Umbilical cord (tissue), 2 donors: ENCODE data around the gene PCGF1. TPM values are rescaled to one million over a fixed set of nuclear protein-coding genes. Genes with fewer than 3 reads are reported as not detected.
"Not testable (repeated sequence)": the region's sequence is repeated elsewhere in the genome, so short reads cannot be mapped to it uniquely, and the experiment has no call there.

Experiments used
- DNase-seq: peaks from one replicate; pipeline ENCODE4 v3.0.0-alpha.2; 2015; ENCODE audit warnings: low spot score
- total RNA-seq: library from RNA; depleted of rRNA; stranded (reverse); fragments of >200 nt; gene quantifications from one replicate; pipeline ENCODE4 v1.2.3, GENCODE V29; 2014; ENCODE audit warnings: low replicate concordance; ENCODE audit not compliant: insufficient read depth

Gene PCGF1
- total RNA-seq, 1 donor from 2014 or later, result 13.5 TPM

DNA sequence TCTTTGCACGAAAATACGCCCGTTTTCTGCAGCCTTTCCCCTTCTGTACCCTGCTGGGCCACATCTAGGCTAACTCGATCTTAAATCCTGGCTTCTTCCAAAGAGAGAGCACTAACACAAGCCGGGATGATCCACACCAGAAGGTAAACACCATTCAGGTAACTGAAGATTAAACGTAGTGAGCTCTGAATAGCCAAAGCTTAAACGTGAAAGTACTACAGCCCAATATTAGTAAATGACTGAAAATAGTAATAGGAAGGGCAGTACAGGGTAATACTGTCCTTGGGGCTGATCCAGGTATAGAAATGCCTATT lies 34.6 kb downstream of the PCGF1 start:
- no peak for DNase-seq

DNA sequence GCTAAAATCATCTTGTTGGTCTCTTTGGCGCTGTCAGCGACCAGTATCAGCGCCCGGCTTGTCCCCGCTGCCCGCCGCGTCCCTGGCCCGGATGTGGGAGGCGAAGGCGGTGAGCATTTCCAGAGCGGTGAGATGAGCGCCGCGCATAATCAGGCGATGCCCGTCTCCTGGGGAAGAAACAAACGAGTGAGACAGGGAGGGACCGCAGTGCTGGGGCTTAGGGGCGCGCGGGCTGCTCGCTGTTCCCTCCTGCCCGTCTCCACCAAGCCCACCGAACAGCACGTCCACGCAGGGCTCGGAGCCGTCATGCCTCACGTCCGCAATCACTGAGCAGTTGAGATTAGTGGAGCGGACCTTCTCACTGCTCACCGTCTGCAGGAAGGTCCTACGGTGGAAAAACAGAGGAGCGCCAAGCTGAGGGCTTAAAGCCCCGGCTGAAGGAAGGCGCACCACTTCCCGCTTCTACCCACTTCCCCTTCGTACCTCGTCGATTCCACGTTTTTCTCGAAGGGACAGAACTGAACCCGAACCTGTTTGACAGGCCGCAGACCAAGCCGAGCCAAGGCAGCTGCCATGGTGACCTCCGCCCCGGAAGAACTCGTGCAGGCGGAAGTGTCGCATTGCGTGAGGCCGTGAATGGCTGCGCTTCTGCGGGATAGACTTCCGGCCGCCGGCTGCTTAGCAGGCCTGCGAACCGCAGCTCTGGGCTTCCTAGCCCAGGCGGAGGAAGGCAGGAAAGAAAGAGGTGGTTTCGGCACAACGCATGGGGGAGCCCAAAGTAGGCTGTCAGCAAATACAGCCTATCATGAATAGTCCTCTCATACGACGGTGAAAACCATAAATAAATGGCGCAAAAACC lies 35.2 kb downstream of the PCGF1 start, which contains the start of gene MRPL53:
MRPL53 (minus strand) TSS at position 595 of the 859 bp plus-strand sequence; CDS start at position 575, 20 bp downstream.
- DNase-seq, result peak; percentile 97

DNA sequence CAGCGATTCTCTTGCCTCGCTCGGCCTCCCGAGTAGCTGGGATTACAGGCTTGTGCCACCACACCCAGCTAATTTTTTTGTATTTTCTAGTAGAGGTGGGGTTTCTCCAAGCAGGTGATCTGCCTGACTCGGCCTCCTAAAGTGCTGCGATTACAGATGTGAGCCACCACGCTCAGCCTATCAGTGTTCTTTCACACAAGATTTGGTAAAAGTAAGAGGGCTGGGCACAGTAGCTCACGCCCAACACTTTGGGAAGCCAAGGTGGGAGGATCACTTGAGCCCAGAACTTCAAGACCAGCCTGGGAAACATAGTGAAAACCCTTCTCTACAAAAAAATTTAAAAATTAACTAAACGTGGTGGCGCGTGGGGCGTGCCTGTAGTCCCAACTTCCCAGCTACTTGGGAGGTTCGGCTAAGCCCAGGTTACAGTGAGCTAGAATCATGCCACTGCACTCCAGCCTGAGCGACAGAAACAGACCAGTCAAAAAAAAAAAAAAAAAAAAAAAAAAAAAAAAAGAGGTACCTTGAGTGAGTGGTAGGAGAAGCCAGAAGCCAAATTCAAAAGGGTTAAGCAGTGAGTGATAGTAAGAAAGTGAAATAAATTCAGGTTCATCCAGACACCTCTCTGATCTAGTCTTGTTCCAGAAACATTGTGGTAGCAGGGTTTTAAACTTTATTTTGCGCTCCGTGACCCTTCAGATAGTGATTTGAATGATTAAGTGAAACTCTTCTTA lies 36.0 kb downstream of the PCGF1 start:
- no peak for DNase-seq

DNA sequence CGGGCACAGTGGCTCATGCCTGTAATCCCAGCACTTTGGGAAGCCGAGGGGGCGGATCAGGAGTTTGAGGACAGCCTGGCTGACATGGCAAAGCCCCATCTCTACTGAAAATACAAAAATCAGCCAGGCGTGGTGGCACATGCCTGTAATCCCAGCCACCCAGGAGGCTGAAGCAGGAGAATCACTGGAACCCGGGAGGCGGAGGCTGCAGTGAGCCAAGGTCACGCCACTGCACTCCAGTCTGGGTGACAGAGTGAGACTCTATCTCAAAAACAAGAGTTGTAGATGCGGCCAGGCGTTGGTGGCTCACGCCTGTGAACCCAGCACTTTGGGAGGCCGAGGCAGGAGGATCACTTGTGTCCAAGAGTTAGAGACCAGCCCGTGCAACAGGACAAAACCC lies 36.8 kb downstream of the PCGF1 start:
- not testable (repeated sequence) for DNase-seq

DNA sequence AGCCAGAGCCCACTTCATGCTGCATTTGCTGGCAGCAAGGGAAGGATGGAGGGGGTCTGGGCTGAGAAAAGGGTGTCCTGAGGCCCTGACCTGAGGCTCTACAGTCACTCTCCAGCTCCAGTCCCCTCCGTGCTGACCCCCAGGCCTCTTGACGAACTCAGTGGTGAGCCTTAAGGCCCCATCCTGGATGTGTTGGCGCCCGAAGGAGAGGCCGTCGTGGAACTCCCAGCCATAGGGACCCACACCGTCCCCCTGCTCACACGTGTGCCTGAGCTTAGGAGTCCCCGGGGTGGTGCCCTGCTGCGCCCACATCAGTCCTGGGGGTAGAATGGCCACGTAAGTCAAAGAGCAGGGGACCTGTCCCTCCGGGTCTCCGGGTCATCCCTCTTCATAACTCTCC lies 43.1 kb downstream of the PCGF1 start:
- no peak for DNase-seq

DNA sequence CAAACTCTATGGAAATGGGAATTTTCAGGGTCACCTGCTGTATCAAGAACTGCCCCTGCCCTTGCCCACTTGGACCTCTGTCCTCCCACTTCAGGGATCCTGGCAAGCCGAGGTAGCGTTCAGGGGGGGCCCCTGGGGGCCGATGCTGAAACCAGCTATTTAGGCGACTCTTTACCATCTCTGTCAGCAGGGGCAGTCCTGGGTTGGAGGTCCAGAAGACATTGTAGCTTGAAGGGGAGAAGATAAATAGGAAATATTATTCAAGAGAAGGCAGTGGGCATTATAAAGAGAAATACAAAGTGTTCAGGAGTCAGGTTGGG lies 44.7 kb downstream of the PCGF1 start:
- no peak for DNase-seq

DNA sequence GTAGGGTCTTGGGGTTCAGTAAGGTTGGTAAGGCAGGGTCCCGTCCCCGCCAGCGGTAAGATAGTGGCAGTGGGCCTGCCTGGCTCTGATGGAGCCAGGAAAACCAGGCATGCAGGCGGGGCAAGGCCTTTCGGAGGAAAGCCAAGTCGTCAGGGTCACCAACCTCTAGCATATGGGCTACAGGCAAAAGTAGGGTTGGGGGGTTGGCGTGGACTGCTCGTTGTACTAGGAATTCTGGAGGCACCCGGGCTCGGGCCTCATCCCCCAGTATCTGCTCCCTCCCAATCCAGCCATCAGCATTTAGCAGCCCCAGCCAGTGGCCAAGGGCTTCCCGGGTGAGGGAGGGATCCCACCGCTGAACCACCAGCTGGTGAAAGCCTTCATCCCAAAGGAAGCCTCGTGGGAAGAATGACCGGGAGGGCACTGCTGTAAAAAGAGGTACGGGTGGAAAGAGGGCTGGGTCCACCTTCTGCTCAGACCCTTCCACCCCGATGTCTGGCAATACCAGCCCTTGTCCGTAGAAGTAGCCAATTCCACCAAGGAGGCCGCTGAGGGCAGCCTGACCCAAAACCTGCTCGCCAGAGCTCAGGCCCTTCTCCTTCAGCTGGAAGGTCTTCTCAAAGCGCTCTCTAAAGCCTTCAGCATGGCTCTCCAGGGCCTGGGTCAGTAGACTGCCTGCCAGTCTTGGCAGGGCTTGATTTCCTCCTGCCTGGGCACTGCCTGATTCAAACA lies 45.3 kb downstream of the PCGF1 start:
- DNase-seq, result no peak

DNA sequence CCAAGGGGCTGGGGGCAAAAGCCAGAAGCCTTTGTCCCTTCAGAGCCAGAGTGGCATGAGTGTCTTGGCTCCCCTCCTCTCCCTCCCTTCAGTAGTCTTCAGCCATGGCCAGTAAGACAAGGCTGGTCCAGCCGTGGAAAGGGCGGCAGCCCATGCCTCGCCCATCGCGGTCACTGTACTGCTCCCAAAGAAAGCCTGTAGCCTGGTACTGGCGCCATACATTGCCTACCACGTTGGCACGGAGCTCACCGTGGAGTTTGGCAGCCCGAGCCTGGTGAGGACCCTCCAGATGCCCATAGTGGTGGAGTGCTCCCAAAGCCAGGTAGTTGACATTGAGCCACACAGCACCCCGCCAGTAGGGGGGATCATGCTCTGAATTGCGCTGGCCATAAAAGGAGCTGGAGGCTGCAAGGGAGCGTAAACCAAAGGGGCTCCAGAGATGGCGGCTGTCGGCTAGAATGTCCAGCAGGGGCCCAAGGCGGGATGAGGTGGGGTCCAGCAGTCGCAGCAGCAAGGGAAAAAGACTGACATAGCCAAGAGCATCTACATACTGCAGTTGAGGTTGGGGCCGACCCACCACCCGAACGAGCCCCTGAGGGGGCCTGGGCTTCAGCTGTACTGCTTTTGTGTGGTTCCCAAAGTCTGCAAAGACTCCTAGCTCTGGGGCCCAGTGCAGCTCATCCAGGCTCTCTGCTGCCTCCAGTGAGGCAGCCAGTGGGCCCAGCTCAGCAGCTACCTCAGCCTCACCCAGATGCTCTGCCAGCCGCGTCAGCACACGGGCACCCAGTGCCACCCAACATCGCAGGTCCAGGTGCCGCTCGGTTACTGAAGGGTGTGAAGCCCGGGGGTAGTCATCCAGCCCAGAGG lies 46.1 kb downstream of the PCGF1 start:
- no peak for DNase-seq

DNA sequence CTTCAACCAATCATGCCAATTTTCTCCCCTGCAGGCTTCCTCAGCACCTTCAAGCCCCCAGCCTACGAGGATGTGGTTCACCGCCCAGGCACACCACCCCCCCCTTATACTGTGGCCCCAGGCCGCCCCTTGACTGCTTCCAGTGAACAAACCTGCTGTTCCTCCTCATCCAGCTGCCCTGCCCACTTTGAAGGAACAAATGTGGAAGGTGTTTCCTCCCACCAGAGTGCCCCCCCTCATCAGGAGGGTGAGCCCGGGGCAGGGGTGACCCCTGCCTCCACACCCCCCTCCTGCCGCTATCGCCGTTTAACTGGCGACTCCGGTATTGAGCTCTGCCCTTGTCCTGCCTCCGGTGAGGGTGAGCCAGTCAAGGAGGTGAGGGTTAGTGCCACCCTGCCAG lies 47.3 kb downstream of the PCGF1 start:
- not testable (repeated sequence) for DNase-seq

DNA sequence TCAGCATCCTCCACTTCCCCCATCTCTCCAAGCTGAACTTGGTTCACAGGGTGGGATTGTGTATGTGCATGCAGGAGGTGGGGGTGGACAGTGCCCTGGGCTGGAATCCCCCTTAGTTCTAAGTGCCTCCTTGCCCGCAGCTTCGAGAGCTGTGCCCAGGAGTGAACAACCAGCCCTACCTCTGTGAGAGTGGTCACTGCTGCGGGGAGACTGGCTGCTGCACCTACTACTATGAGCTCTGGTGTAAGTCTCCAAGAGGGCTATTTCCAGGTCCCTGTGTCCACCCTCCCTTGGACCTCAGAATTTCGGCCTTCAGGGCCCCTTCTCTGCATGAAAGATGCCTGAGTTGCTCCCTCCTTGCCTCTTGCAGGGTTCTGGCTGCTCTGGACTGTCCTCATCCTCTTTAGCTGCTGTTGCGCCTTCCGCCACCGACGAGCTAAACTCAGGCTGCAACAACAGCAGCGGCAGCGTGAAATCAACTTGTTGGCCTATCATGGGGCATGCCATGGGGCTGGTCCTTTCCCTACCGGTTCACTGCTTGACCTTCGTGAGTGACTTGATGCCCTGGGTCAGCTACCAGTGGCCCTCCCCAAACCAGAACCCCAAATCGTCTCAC lies 47.9 kb downstream of the PCGF1 start:
- not testable (repeated sequence) for DNase-seq

DNA sequence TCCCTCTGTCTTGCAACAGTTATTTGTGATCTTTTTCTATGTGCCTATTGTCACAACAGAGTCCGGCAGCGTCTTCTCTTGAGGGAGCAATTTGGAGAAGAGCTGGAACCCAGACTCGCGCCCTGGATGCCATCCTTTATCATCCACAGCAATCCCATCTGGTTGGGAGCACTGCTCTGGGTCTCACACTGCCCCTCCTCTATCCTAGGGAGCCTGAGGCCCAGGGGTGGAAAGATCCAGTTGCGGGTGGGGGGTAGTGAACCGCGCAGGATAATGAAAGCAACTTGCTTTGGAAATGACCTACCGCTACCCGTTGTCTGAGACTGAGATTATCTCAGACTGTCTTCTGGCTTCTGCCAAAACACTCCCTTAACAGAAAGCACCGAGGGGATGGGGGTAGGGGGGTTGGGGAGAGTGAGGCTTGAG lies 48.5 kb downstream of the PCGF1 start:
- DNase-seq, result peak; percentile 57

DNA sequence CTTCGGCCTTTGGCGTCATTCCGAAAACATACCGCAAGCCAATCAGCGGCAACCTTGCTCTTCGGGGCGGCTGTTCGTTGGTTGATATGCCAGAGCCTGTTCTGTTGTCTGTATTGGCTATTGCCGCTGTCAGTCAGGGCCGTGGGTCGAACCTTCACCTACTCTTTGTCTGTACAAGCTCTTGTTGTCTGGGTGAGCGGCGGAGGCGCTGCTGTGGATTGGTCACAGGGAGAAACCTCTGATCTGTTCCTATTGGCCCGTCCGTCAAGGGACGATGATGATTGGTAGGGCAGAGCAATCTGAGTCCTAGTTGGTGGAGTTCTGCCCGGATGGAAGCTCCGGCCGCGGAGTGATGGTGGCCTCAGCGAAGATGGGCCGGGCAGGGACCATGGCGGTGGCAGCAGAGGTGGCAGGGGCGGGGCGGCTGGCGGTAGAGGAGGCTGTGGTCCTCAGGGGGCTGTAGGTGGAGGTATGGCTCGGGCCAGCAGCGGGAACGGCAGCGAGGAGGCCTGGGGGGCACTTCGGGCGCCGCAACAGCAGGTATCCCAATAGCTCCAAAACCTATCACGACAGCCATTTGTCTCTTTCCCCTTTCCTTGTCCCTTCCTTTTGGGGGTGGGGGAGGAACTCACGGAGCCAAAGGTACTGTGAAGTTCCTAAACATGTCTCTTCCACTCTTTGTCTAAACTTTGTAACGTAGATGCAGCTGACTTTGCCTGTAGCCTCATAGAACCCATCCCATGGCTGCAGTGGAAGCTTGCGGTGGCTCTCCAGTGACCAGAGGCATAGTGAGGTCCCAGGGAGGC lies 49.2 kb downstream of the PCGF1 start, which contains the start of gene WBP1:
WBP1 (plus strand) TSS at position 307 of the 806 bp plus-strand sequence; CDS start at position 472, 165 bp downstream.
- peak; percentile 100 for DNase-seq

DNA sequence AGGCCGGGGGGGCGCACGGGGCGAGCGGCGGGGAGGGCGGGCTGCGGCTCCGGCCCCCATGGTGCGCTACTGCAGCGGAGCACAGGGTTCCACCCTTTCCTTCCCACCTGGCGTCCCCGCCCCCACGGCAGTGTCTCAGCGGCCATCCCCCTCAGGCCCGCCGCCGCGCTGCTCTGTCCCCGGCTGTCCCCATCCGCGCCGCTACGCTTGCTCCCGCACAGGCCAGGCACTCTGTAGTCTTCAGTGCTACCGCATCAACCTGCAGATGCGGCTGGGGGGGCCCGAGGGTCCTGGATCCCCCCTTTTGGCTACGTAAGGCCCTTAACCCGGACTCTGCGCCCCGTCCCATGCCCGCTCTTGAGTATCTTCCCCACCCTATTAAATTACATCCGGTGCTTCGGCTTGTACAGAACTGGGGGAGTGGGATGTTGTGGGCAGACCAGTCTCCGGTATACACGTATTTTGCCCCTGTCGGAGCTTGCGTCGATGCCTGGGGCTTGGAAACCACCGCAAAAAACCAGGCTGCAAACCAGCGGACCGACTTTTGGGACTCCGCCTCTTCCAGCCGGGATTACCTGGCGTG lies 49.9 kb downstream of the PCGF1 start:
- no peak for DNase-seq

DNA sequence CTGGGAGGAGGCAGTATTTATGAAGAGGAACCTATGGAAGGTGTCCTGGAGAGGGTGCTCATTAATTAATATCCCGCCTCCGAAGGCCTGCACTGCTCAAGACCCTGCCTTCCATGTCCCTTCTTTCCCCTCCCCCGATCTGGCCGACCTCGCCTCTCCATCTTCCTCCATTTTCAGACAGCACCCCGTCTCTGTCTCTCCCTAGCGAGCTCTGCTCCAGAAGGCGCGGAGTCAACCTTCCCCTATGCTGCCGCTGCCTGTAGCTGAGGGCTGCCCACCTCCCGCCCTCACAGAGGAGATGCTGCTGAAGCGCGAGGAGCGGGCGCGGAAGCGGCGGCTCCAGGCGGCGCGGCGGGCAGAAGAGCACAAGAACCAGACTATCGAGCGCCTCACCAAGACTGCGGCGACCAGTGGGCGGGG lies 50.4 kb downstream of the PCGF1 start:
- no peak for DNase-seq

Other genes with a start within 250 kb of the PCGF1 start
- gene SLC4A5, start 164.3 kb downstream of the PCGF1 start, total RNA-seq, result 3.6 TPM
- 49.8 TPM for gene DCTN1, start 127.4 kb downstream of the PCGF1 start, total RNA-seq
- 1.4 TPM for gene C2orf81, start 86.1 kb downstream of the PCGF1 start, total RNA-seq
- 14.2 TPM for gene WDR54, start 86.0 kb downstream of the PCGF1 start, total RNA-seq
- gene RTKN, start 65.8 kb downstream of the PCGF1 start, total RNA-seq, result 17.3 TPM
- gene INO80B, start 52.6 kb downstream of the PCGF1 start, total RNA-seq, result 21.7 TPM
- gene WBP1, start 49.3 kb downstream of the PCGF1 start, total RNA-seq, result 29.4 TPM
- gene MOGS, start 42.3 kb downstream of the PCGF1 start, total RNA-seq, result 40.4 TPM
- 47.4 TPM for gene MRPL53, start 35.0 kb downstream of the PCGF1 start, total RNA-seq
- 35.2 TPM for gene CCDC142, start 24.7 kb downstream of the PCGF1 start, total RNA-seq
- gene TTC31, start 24.6 kb downstream of the PCGF1 start, total RNA-seq, result 21.7 TPM
- gene LBX2, start 8.1 kb downstream of the PCGF1 start, total RNA-seq, result not detected
- not detected for gene TLX2, start 6.8 kb upstream of the PCGF1 start, total RNA-seq
- 0.24 TPM for gene DQX1, start 18.5 kb upstream of the PCGF1 start, total RNA-seq
- gene AUP1, start 22.0 kb upstream of the PCGF1 start, total RNA-seq, result 41.9 TPM
- gene HTRA2, start 22.2 kb upstream of the PCGF1 start, total RNA-seq, result 49.4 TPM
- 68.1 TPM for gene LOXL3, start 46.2 kb upstream of the PCGF1 start, total RNA-seq
- gene DOK1, start 47.0 kb upstream of the PCGF1 start, total RNA-seq, result 12.0 TPM
- 1.9 TPM for gene M1AP, start 140.6 kb upstream of the PCGF1 start, total RNA-seq
- gene SEMA4F, start 146.6 kb upstream of the PCGF1 start, total RNA-seq, result 26.5 TPM